GM12878 (cell line): ENCODE data around the gene FOXK1. TPM values are rescaled to one million over a fixed set of nuclear protein-coding genes. Genes with fewer than 3 reads are reported as not detected.

Experiments
- ATAC-seq: fragments of 200-7000 bp; cut with Tn5 transposase; 3 replicates; pipeline ENCODE4 v1.9.1; 2020; ENCODE audit warnings: mild to moderate bottlenecking, moderate library complexity
- BruUV-seq: library from RNA; stranded (reverse); fragments of 400-500 nt; replicated peaks from 2 replicates; lab custom pipeline; 2021; lab: Mats Ljungman, UMichigan
- CTCF ChIA-PET: fragments of 300-600 bp; sonication (Branson Sonifier 250); formaldehyde crosslinking; extraction: SDS; loops from one replicate; lab custom pipeline; 2021; ENCODE audit warnings: inconsistent platforms; lab: Yijun Ruan, JAX
- POLR2A ChIA-PET: fragments of 350-600 bp; formaldehyde crosslinking; extraction: SDS; loops from one replicate; lab custom pipeline; 2021; ENCODE audit warnings: inconsistent platforms; lab: Charles Lee
- RAD21 ChIA-PET: fragments of 300-600 bp; sonication (Branson Sonifier 250); formaldehyde crosslinking; loops from one replicate; lab custom pipeline; 2023; ENCODE audit warnings: antibody characterized with exemption; ENCODE audit not compliant: unreplicated experiment; lab: Charles Lee
- SMC1A ChIA-PET: fragments of 300-600 bp; sonication (Branson Sonifier 250); formaldehyde crosslinking; loops from one replicate; lab custom pipeline; 2023; ENCODE audit not compliant: unreplicated experiment, uncharacterized antibody; lab: Charles Lee
- DNase-seq: peaks from one replicate; pipeline ENCODE4 v3.0.0-alpha.2; 2011; ENCODE audit warnings: low read depth, low spot score
- FAIRE-seq: peaks from 3 replicates; lab custom pipeline; 2011; peaks lifted over from hg19 to GRCh38; lab: Jason Lieb, UNC
- H2AFZ ChIP-seq: 2 replicates; pipeline ENCODE4 v1.6.0; 2011; ENCODE audit warnings: low read depth, low read length, control low read depth; ENCODE audit not compliant: control insufficient read depth
- H3K27ac ChIP-seq: 2 replicates; pipeline ENCODE4 v1.5.1; 2011; ENCODE audit warnings: control low read depth; ENCODE audit not compliant: control insufficient read depth, insufficient read depth
- H3K27me3 ChIP-seq, 2 experiments: replicated peaks in 1 of 2; 2 replicates each; pipeline versions ENCODE4 v1.6.0 to v1.6.1; 2011; ENCODE audit warnings: low read length in 1 of 2; ENCODE audit not compliant: control insufficient read depth in 2 of 2, insufficient read depth in 2 of 2
- H3K36me3 ChIP-seq, 2 experiments: 2 replicates each; pipeline ENCODE4 v1.5.1; 2011; ENCODE audit warnings: low read length in 1 of 2; ENCODE audit not compliant: control insufficient read depth in 2 of 2, insufficient read depth in 2 of 2
- H3K4me1 ChIP-seq: 2 replicates; pipeline ENCODE4 v1.6.1; 2011; ENCODE audit warnings: mild to moderate bottlenecking, low read length, moderate library complexity, mixed read lengths; ENCODE audit not compliant: control insufficient read depth, insufficient read depth
- H3K4me2 ChIP-seq: 2 replicates; pipeline ENCODE4 v1.6.0; 2011; ENCODE audit warnings: control low read depth; ENCODE audit not compliant: control insufficient read depth, insufficient read depth
- H3K4me3 ChIP-seq: fragments of 200-600 bp; sonication (generic); 2 replicates; pipeline ENCODE4 v1.5.1; 2016
- H3K79me2 ChIP-seq: 2 replicates; pipeline ENCODE4 v1.6.0; 2011; ENCODE audit warnings: low read length; ENCODE audit not compliant: control insufficient read depth, insufficient read depth
- H3K9ac ChIP-seq: 2 replicates; pipeline ENCODE4 v1.8.0; 2011; ENCODE audit warnings: low read length, control low read depth, mixed read lengths; ENCODE audit not compliant: control insufficient read depth, insufficient read depth
- H3K9me3 ChIP-seq: replicated peaks from 3 replicates; pipeline ENCODE4 v1.5.1; 2011; ENCODE audit warnings: mild to moderate bottlenecking, low read length; ENCODE audit not compliant: control insufficient read depth, insufficient read depth
- H4K20me1 ChIP-seq: 2 replicates; pipeline ENCODE4 v1.6.0; 2011; ENCODE audit not compliant: control insufficient read depth, insufficient read depth
- ATF7 ChIP-seq: fragments of 450-650 bp; IDR thresholded peaks from 2 replicates; pipeline ENCODE4 v1.6.1; 2016; ENCODE audit warnings: low read depth, mild to moderate bottlenecking
- BCL11A ChIP-seq: IDR thresholded peaks from 2 replicates; pipeline ENCODE4 v1.6.1; 2011; ENCODE audit warnings: low read depth, low read length
- CBFB ChIP-seq: IDR thresholded peaks from 2 replicates; pipeline ENCODE4 v1.6.1; 2016; ENCODE audit warnings: antibody characterized with exemption, low read depth
- CEBPB ChIP-seq, 2 experiments: fragments of 150-350 bp in 1 of 2; IDR thresholded peaks; 2 replicates each; pipeline ENCODE4 v1.6.1; 2012 to 2014; ENCODE audit warnings: low read depth in 2 of 2, low read length in 2 of 2, borderline replicate concordance in 1 of 2, inconsistent platforms in 1 of 2
- CHD4 ChIP-seq: fragments of 200-600 bp; sonication (generic); IDR thresholded peaks from 2 replicates; pipeline ENCODE4 v1.6.1; 2016; ENCODE audit warnings: mild to moderate bottlenecking
- EED ChIP-seq: sonication (generic); IDR thresholded peaks from 2 replicates; pipeline ENCODE4 v1.6.1; 2016; ENCODE audit warnings: antibody characterized with exemption, low read depth
- ETV6 ChIP-seq, 2 experiments: fragments of 450-650 bp in 1 of 2; IDR thresholded peaks in 1 of 2; conservative IDR thresholded peaks in 1 of 2; 2 replicates each; pipeline ENCODE4 v1.6.1; 2014; ENCODE audit warnings: antibody characterized with exemption in 1 of 2, borderline replicate concordance in 1 of 2, low read depth in 1 of 2, mild to moderate bottlenecking in 1 of 2, moderate library complexity in 1 of 2
- MEF2A ChIP-seq: IDR thresholded peaks from 2 replicates; pipeline ENCODE4 v1.6.1; 2011; ENCODE audit warnings: low read depth, mild to moderate bottlenecking, low read length, moderate library complexity; ENCODE audit not compliant: insufficient read depth
- PML ChIP-seq: IDR thresholded peaks from 2 replicates; pipeline ENCODE4 v1.6.1; 2012; ENCODE audit warnings: low read length, inconsistent platforms
- POLR2A ChIP-seq: IDR thresholded peaks from 2 replicates; pipeline ENCODE4 v1.6.1; 2011; ENCODE audit warnings: low read depth, mild to moderate bottlenecking, low read length
- SMARCA5 ChIP-seq: fragments of 450-650 bp; IDR thresholded peaks from 2 replicates; pipeline ENCODE4 v1.6.1; 2017; ENCODE audit warnings: mild to moderate bottlenecking
- SRF ChIP-seq, 2 experiments: IDR thresholded peaks; 2 replicates each; pipeline ENCODE4 v1.6.1; 2011; ENCODE audit warnings: low read depth in 2 of 2, low read length in 2 of 2, mild to moderate bottlenecking in 1 of 2, moderate library complexity in 1 of 2
- ZBED1 ChIP-seq: IDR thresholded peaks from 2 replicates; pipeline ENCODE4 v1.6.1; 2016; ENCODE audit warnings: borderline replicate concordance
- ZSCAN29 ChIP-seq: fragments of 450-650 bp; IDR thresholded peaks from 2 replicates; pipeline ENCODE4 v1.6.1; 2017; ENCODE audit warnings: mild to moderate bottlenecking, moderate library complexity
- WGBS: methylation state at CpG from one replicate; pipeline ENCODE4 v1.1.6; 2016; ENCODE audit warnings: low lambda C conversion rate; ENCODE audit not compliant: insufficient replicate concordance, insufficient coverage; ENCODE audit errors: missing lambda C conversion rate; 5-methylcytosine and 5-hydroxymethylcytosine counted together
- in situ Hi-C: fragments of 300-500 bp; cut with MboI; formaldehyde crosslinking; loops from 9 replicates; pipeline ENCODE4 v1.14.3; 2018; ENCODE audit warnings: mixed read lengths
- intact Hi-C: fragments of 100-400 bp; cut with micrococcal nuclease; formaldehyde crosslinking; loops from one replicate; pipeline ENCODE4 v1.14.2; 2022; ENCODE audit not compliant: unreplicated experiment
- polyA plus RNA-seq, 11 experiments: library from polyadenylated mRNA; depleted of rRNA in 4 of 11; unstranded in 6 of 11; stranded (reverse) in 5 of 11; fragments of >200 nt; fragmentation: Nextera tagmentation in 4 of 11; fragmentation: Illumina TruSeq in 1 of 11; extraction: Ambion mirVana in 4 of 11; extraction: Trizol in 1 of 11; gene quantifications; 1 replicate in 1 of 11; 2 replicates in 10 of 11; pipeline versions ENCODE4 v1.2.1 to v1.2.3, GENCODE V29; 2011 to 2016; ENCODE audit warnings: inconsistent platforms in 2 of 11, missing spikeins in 2 of 11, low read depth in 1 of 11
- total RNA-seq, 4 experiments: library from RNA; depleted of rRNA in 3 of 4; stranded (reverse); fragments of >200 nt in 3 of 4; fragmentation: Illumina TruSeq in 1 of 4; extraction: Trizol in 1 of 4; gene quantifications; 2 replicates each; pipeline versions ENCODE4 v1.2.1 to v1.2.3, GENCODE V29; 2013 to 2021
- TF ChIP-seq, protein P1 (sequence below): fragments of 450-650 bp; IDR thresholded peaks from 2 replicates; pipeline ENCODE4 v1.6.1; 2017; ENCODE audit warnings: mild to moderate bottlenecking
- TF ChIP-seq, protein P2 (sequence below): IDR thresholded peaks from 2 replicates; pipeline ENCODE4 v1.6.1; 2011; ENCODE audit warnings: low read depth, mild to moderate bottlenecking, low read length, moderate library complexity, borderline replicate concordance; ENCODE audit errors: extremely low read depth

Gene FOXK1
- total and polyA plus RNA-seq, 10 of the 15 experiments (the other 5 are each of a cell fraction or from before 2014, with no cell fraction given) = 0.24 to 31.8 (median 4.5) TPM

DNA sequence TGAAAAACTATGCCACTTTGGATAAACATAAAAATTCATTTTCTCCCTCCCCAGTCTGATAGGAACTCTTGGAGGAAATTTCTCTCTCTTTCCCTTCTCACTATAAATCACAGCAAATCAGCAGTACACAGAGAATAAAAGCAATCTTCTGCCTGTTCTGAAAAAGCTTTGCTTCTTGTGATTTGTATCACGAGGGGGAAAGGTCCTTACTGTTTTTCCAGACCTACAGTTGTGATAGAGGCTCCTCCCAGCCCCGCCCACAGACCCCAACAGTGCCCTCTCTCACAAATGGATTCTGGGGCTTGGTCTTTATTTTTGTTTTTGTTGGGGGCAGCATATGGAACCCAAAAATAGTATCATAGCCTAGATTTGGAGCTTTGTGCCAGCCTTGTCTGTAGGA lies 12.2 kb downstream of the FOXK1 start (continued):
- no peak for TF ChIP-seq SRF (IDR thresholded peaks at IDR 0.05; ENCODE audit: low read depth in 2 of 2, low read length in 2 of 2)
- TF ChIP-seq CBFB = no peak
- TF ChIP-seq EED = no peak

DNA sequence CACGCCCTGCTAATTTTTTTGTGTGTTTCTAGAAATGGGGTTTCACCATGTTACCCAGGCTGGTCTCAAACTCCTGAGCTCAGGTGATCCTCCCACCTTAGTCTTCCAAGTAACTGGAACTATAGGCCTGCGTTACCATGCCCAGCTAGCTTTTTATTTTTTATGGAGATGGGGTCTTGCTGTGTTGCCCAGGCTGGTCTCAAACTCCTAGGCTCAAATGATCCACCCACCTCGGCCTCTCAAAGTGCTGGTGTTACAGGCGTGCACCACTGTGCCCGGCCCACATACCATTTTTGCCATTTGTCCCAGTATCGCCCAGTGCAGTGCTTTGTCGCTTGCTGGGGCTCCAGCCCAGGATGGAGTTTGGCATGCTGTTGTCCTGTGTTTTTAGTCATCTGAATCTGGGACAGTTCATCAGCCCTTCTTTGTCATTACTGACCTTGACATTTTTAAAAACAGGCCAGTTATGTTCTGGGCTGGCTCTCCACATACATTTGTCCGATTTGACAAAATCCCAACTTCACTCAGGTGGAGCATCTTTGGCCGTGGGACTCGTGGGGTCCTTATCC lies 16.7 kb downstream of the FOXK1 start:
- Histone ChIP-seq H3K4me2 (no peak overlapping the region), H3K27ac (no peak overlapping the region), H3K79me2 (peaks cover 43% of the 10 kb centered on the region)
- TF ChIP-seq BCL11A = no peak
- TF ChIP-seq, all 136 proteins: peak for 0
- RAD21 ChIA-PET = no interaction called here
- peaks cover 0 to 4% of the 10 kb centered on the region in 2 experiments; a peak in 2 of 4 replicates for H3K36me3 ChIP-seq
- CTCF ChIA-PET = no interaction called here
- in situ Hi-C loops (no loop called here), intact Hi-C loops (no loop called here)
- no peaks in the 10 kb centered on the region for H3K9me3 ChIP-seq
- no peak for DNase-seq
- no peaks in the 10 kb centered on the region for H3K27me3 ChIP-seq
- 0 out of 2 replicates have a peak, but pooled peaks cover 3% of the 10 kb centered on the region for H4K20me1 ChIP-seq
- no peak for FAIRE-seq
- 96% methylated on average over 10 of the region's 10 CpGs for WGBS
- no TSS peak for BruUV-seq
- no peak overlapping the region for H3K9ac ChIP-seq
- no peaks in the 10 kb centered on the region for H3K4me1 ChIP-seq
- SMC1A ChIA-PET = no interaction called here
- no peak overlapping the region for H2AFZ ChIP-seq
- no peak overlapping the region for H3K4me3 ChIP-seq
- ATAC-seq = no peak
- POLR2A ChIA-PET = no interaction called here

DNA sequence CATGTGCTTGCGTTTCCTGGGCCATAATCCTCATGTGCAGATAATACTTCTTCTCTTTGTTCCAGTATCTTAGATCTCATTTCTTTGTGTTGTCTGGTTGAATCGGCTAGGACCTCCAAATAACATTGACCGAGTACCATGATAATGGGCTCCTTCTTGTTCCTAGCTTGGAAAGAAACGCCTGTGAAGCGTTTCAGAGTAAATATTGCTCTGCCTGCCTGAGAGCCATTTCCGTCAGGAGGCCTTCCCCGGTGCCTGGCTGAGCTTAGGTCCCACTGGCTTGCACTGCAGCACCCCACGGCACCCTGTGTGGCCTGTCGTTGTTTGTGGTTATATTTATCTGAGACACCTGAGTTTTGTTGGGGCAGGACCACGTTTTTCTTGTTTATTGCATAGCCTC lies 17.7 kb downstream of the FOXK1 start:
- ATAC-seq (no peak), FAIRE-seq (no peak), DNase-seq (no peak)
- no peak overlapping the region for H3K27ac ChIP-seq
- TSS peak; percentile 37 for BruUV-seq
- POLR2A ChIA-PET = no interaction called here
- H4K20me1 ChIP-seq = 0 out of 2 replicates have a peak, but pooled peaks cover 3% of the 10 kb centered on the region
- no peak overlapping the region for H3K4me3 ChIP-seq
- in situ Hi-C loops (no loop called here), intact Hi-C loops (no loop called here)
- H3K36me3 ChIP-seq = peaks cover 0 to 4% of the 10 kb centered on the region in 2 experiments; a peak in 2 of 4 replicates
- peaks cover 39% of the 10 kb centered on the region for H3K79me2 ChIP-seq
- no peaks in the 10 kb centered on the region; the same call in 1 of the 2 replicates for H3K4me1 ChIP-seq
- H2AFZ ChIP-seq = no peak overlapping the region
- RAD21 ChIA-PET = no interaction called here
- no peak overlapping the region for H3K9ac ChIP-seq
- no peak overlapping the region for H3K4me2 ChIP-seq
- no peaks in the 10 kb centered on the region for H3K9me3 ChIP-seq
- WGBS = 31% methylated on average over 10 of the region's 10 CpGs
- CTCF ChIA-PET = interaction anchor here (0.7 kb wide), 1 partner anchor 8 kb away, joined by 3 read pairs; no protein-coding TSS in a partner anchor
- SMC1A ChIA-PET = no interaction called here
- no peaks in the 10 kb centered on the region for H3K27me3 ChIP-seq
- TF ChIP-seq ATF7 (no peak), CHD4 (no peak), ZSCAN29 (no peak), POLR2A (no peak), PML (no peak), ZBED1 (no peak), ETV6 (conservative IDR thresholded peaks at IDR 0.05 in 1 of 2, IDR thresholded peaks at IDR 0.05 in 1 of 2; ENCODE audit: borderline replicate concordance in 1 of 2, low read depth in 1 of 2) (no peak), MEF2A (no peak), SMARCA5 (no peak), CEBPB (IDR thresholded peaks at IDR 0.05; ENCODE audit: borderline replicate concordance in 1 of 2, low read depth in 2 of 2, low read length in 2 of 2) (no peak)
- TF ChIP-seq, protein P1, sequence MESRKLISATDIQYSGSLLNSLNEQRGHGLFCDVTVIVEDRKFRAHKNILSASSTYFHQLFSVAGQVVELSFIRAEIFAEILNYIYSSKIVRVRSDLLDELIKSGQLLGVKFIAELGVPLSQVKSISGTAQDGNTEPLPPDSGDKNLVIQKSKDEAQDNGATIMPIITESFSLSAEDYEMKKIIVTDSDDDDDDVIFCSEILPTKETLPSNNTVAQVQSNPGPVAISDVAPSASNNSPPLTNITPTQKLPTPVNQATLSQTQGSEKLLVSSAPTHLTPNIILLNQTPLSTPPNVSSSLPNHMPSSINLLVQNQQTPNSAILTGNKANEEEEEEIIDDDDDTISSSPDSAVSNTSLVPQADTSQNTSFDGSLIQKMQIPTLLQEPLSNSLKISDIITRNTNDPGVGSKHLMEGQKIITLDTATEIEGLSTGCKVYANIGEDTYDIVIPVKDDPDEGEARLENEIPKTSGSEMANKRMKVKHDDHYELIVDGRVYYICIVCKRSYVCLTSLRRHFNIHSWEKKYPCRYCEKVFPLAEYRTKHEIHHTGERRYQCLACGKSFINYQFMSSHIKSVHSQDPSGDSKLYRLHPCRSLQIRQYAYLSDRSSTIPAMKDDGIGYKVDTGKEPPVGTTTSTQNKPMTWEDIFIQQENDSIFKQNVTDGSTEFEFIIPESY = no peak
- TF ChIP-seq, protein P2, sequence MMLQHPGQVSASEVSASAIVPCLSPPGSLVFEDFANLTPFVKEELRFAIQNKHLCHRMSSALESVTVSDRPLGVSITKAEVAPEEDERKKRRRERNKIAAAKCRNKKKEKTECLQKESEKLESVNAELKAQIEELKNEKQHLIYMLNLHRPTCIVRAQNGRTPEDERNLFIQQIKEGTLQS = no peak
